HepG2 (cell line): ENCODE measurements around the gene PHRF1. TPM values are rescaled to one million over a fixed set of nuclear protein-coding genes. Genes with fewer than 3 reads are reported as not detected.

ENCODE experiments used
- ARNTL ChIP-seq: sonication (generic); formaldehyde crosslinking; IDR thresholded peaks from 2 replicates; pipeline ENCODE4 v1.4.0; 2020; ENCODE audit warnings: mild to moderate bottlenecking, missing genetic modification reagents
- KLF12 ChIP-seq: sonication (generic); formaldehyde crosslinking; IDR thresholded peaks from 2 replicates; pipeline ENCODE4 v1.4.0; 2020; ENCODE audit warnings: missing genetic modification reagents, borderline replicate concordance
- PTBP1 ChIP-seq: fragments of 200-400 bp; formaldehyde crosslinking; IDR thresholded peaks from 2 replicates; pipeline ENCODE4 v1.6.1; 2018; ENCODE audit warnings: low read length, low read depth; ENCODE audit not compliant: poor library complexity, severe bottlenecking
- ZNF674 ChIP-seq: sonication (generic); formaldehyde crosslinking; IDR thresholded peaks from 2 replicates; pipeline ENCODE4 v1.5.0; 2020; ENCODE audit warnings: low read depth, mild to moderate bottlenecking, missing genetic modification reagents
- polyA plus RNA-seq, 8 experiments: library from polyadenylated mRNA; depleted of rRNA in 3 of 8; stranded (reverse) in 7 of 8; unstranded in 1 of 8; fragments of >200 nt; fragmentation: Illumina TruSeq in 4 of 8; extraction: Trizol in 4 of 8; gene quantifications; 2 replicates each; pipeline versions ENCODE4 v1.2.1 to v1.2.3, GENCODE V29; 2011 to 2016; ENCODE audit warnings: low read depth in 4 of 8, missing spikeins in 1 of 8, mixed read lengths in 1 of 8; ENCODE audit not compliant: insufficient read depth in 1 of 8
- total RNA-seq, 5 experiments: library from RNA; depleted of rRNA; stranded (reverse); fragments of >200 nt; fragmentation: Illumina TruSeq; extraction: Trizol; gene quantifications; 2 replicates each; pipeline ENCODE4 v1.2.3, GENCODE V29; 2016; ENCODE audit warnings: low read depth in 1 of 5
- TF ChIP-seq, protein P1 (sequence below): sonication (generic); formaldehyde crosslinking; IDR thresholded peaks from 2 replicates; pipeline ENCODE4 v1.4.0; 2020; ENCODE audit warnings: missing genetic modification reagents, borderline replicate concordance
- TF ChIP-seq, protein P2 (sequence below): sonication (generic); formaldehyde crosslinking; IDR thresholded peaks from 2 replicates; pipeline ENCODE4 v1.4.0; 2020; ENCODE audit warnings: missing genetic modification reagents
- TF ChIP-seq, protein P3 (sequence below): sonication (generic); formaldehyde crosslinking; IDR thresholded peaks from 2 replicates; pipeline ENCODE4 v1.5.0; 2020; ENCODE audit warnings: mild to moderate bottlenecking, missing genetic modification reagents, borderline replicate concordance
- TF ChIP-seq, protein P4 (sequence below): fragments of 450-650 bp; IDR thresholded peaks from 2 replicates; pipeline ENCODE4 v1.6.1; 2017; ENCODE audit warnings: mild to moderate bottlenecking
- TF ChIP-seq, protein P5 (sequence below): sonication (generic); formaldehyde crosslinking; IDR thresholded peaks from 2 replicates; pipeline ENCODE4 v1.4.0; 2020; ENCODE audit warnings: missing genetic modification reagents, mild to moderate bottlenecking, borderline replicate concordance
- TF ChIP-seq, protein P6 (sequence below): sonication (generic); formaldehyde crosslinking; IDR thresholded peaks from 2 replicates; pipeline ENCODE4 v1.5.0; 2020; ENCODE audit warnings: missing genetic modification reagents

The PHRF1 gene
- total and polyA plus RNA-seq, 2 of the 13 experiments (the other 11 are each of a cell fraction or from before 2014, with no cell fraction given): 8.2 to 16.7 TPM

DNA sequence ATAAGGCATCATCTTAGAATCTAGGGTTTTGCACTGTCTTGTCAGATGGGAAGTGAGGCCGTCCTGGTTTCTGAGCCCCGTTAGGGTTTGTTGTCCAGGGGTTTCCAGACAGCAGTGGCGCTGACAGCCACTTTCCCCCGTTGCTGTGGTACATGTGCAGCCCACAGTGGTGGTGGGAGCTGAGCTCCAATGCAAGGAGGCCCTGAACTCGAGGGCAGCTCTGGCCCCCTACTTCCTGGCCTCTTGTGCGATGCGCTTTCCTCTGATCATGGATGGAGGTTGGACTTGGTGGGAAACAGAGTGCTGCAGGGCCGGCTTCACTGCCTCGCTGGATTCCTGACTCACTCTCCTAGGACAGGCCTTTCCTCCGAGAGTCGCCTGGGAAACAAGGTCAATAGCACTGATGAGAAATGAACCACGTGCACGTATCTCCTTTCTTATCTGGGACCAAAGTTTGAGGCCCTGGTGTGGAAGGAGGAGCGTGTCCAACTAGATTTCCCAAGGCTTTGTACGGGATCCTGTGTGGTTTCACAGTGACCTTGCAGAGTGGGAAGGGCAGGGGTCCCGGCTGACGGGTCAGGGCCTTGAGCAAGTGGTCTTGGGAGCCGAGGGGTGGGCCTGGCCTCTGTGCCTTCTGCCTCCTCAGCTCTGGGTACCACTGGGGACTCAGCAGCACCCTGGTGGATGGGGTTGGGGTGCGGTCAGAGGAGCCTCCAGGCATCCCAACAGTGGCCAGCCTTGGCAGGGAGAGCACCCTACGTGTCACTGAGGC is 3.7 kb downstream of the PHRF1 start (continued):
- TF ChIP-seq, protein P1, sequence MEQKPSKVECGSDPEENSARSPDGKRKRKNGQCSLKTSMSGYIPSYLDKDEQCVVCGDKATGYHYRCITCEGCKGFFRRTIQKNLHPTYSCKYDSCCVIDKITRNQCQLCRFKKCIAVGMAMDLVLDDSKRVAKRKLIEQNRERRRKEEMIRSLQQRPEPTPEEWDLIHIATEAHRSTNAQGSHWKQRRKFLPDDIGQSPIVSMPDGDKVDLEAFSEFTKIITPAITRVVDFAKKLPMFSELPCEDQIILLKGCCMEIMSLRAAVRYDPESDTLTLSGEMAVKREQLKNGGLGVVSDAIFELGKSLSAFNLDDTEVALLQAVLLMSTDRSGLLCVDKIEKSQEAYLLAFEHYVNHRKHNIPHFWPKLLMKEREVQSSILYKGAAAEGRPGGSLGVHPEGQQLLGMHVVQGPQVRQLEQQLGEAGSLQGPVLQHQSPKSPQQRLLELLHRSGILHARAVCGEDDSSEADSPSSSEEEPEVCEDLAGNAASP (CRISPR knock-in tag): peak; percentile 34; the same call in 1 of the 2 replicates
- TF ChIP-seq, protein P2, sequence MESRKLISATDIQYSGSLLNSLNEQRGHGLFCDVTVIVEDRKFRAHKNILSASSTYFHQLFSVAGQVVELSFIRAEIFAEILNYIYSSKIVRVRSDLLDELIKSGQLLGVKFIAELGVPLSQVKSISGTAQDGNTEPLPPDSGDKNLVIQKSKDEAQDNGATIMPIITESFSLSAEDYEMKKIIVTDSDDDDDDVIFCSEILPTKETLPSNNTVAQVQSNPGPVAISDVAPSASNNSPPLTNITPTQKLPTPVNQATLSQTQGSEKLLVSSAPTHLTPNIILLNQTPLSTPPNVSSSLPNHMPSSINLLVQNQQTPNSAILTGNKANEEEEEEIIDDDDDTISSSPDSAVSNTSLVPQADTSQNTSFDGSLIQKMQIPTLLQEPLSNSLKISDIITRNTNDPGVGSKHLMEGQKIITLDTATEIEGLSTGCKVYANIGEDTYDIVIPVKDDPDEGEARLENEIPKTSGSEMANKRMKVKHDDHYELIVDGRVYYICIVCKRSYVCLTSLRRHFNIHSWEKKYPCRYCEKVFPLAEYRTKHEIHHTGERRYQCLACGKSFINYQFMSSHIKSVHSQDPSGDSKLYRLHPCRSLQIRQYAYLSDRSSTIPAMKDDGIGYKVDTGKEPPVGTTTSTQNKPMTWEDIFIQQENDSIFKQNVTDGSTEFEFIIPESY (CRISPR knock-in tag): peak; percentile 10; the same call in 1 of the 2 replicates
- TF ChIP-seq, protein P3, sequence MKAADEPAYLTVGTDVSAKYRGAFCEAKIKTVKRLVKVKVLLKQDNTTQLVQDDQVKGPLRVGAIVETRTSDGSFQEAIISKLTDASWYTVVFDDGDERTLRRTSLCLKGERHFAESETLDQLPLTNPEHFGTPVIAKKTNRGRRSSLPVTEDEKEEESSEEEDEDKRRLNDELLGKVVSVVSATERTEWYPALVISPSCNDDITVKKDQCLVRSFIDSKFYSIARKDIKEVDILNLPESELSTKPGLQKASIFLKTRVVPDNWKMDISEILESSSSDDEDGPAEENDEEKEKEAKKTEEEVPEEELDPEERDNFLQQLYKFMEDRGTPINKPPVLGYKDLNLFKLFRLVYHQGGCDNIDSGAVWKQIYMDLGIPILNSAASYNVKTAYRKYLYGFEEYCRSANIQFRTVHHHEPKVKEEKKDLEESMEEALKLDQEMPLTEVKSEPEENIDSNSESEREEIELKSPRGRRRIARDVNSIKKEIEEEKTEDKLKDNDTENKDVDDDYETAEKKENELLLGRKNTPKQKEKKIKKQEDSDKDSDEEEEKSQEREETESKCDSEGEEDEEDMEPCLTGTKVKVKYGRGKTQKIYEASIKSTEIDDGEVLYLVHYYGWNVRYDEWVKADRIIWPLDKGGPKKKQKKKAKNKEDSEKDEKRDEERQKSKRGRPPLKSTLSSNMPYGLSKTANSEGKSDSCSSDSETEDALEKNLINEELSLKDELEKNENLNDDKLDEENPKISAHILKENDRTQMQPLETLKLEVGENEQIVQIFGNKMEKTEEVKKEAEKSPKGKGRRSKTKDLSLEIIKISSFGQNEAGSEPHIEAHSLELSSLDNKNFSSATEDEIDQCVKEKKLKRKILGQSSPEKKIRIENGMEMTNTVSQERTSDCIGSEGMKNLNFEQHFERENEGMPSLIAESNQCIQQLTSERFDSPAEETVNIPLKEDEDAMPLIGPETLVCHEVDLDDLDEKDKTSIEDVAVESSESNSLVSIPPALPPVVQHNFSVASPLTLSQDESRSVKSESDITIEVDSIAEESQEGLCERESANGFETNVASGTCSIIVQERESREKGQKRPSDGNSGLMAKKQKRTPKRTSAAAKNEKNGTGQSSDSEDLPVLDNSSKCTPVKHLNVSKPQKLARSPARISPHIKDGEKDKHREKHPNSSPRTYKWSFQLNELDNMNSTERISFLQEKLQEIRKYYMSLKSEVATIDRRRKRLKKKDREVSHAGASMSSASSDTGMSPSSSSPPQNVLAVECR: peak; percentile 75; the same call in 1 of the 2 replicates
- TF ChIP-seq, protein P4, sequence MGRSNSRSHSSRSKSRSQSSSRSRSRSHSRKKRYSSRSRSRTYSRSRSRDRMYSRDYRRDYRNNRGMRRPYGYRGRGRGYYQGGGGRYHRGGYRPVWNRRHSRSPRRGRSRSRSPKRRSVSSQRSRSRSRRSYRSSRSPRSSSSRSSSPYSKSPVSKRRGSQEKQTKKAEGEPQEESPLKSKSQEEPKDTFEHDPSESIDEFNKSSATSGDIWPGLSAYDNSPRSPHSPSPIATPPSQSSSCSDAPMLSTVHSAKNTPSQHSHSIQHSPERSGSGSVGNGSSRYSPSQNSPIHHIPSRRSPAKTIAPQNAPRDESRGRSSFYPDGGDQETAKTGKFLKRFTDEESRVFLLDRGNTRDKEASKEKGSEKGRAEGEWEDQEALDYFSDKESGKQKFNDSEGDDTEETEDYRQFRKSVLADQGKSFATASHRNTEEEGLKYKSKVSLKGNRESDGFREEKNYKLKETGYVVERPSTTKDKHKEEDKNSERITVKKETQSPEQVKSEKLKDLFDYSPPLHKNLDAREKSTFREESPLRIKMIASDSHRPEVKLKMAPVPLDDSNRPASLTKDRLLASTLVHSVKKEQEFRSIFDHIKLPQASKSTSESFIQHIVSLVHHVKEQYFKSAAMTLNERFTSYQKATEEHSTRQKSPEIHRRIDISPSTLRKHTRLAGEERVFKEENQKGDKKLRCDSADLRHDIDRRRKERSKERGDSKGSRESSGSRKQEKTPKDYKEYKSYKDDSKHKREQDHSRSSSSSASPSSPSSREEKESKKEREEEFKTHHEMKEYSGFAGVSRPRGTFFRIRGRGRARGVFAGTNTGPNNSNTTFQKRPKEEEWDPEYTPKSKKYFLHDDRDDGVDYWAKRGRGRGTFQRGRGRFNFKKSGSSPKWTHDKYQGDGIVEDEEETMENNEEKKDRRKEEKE: no peak
- TF ChIP-seq, protein P5, sequence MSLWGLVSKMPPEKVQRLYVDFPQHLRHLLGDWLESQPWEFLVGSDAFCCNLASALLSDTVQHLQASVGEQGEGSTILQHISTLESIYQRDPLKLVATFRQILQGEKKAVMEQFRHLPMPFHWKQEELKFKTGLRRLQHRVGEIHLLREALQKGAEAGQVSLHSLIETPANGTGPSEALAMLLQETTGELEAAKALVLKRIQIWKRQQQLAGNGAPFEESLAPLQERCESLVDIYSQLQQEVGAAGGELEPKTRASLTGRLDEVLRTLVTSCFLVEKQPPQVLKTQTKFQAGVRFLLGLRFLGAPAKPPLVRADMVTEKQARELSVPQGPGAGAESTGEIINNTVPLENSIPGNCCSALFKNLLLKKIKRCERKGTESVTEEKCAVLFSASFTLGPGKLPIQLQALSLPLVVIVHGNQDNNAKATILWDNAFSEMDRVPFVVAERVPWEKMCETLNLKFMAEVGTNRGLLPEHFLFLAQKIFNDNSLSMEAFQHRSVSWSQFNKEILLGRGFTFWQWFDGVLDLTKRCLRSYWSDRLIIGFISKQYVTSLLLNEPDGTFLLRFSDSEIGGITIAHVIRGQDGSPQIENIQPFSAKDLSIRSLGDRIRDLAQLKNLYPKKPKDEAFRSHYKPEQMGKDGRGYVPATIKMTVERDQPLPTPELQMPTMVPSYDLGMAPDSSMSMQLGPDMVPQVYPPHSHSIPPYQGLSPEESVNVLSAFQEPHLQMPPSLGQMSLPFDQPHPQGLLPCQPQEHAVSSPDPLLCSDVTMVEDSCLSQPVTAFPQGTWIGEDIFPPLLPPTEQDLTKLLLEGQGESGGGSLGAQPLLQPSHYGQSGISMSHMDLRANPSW (CRISPR knock-in tag): no peak
- TF ChIP-seq PTBP1 (no peak), KLF12 (CRISPR knock-in tag) (no peak), ZNF674 (CRISPR knock-in tag) (no peak), ARNTL (CRISPR knock-in tag) (0 out of 2 replicates have a peak, but pooled peaks have one; percentile 43)
- TF ChIP-seq, protein P6, sequence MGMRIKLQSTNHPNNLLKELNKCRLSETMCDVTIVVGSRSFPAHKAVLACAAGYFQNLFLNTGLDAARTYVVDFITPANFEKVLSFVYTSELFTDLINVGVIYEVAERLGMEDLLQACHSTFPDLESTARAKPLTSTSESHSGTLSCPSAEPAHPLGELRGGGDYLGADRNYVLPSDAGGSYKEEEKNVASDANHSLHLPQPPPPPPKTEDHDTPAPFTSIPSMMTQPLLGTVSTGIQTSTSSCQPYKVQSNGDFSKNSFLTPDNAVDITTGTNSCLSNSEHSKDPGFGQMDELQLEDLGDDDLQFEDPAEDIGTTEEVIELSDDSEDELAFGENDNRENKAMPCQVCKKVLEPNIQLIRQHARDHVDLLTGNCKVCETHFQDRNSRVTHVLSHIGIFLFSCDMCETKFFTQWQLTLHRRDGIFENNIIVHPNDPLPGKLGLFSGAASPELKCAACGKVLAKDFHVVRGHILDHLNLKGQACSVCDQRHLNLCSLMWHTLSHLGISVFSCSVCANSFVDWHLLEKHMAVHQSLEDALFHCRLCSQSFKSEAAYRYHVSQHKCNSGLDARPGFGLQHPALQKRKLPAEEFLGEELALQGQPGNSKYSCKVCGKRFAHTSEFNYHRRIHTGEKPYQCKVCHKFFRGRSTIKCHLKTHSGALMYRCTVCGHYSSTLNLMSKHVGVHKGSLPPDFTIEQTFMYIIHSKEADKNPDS (CRISPR knock-in tag): 0 out of 2 replicates have a peak, but pooled peaks have one; percentile 25
